GM23338 (cell line): ENCODE data around the gene HSD17B1.

Source experiments
- CREB1 ChIP-seq: fragments of 250-450 bp; sonication (Bioruptor Pico); IDR thresholded peaks from 2 replicates; pipeline ENCODE4 v1.5.0; 2020; ENCODE audit warnings: low read depth, mild to moderate bottlenecking, moderate library complexity
- CTCF ChIP-seq, 2 experiments: fragments of 200-600 bp in 1 of 2; sonication (generic) in 1 of 2; conservative IDR thresholded peaks; 2 replicates each; pipeline versions ENCODE4 v1.5.1 to v1.6.1; 2016 to 2017; ENCODE audit warnings: antibody characterized with exemption in 2 of 2, low read depth in 2 of 2, mild to moderate bottlenecking in 2 of 2, moderate library complexity in 1 of 2
- ETS1 ChIP-seq: IDR thresholded peaks from 2 replicates; pipeline ENCODE4 v1.6.1; 2016; ENCODE audit warnings: antibody characterized with exemption
- EZH2 ChIP-seq: fragments of 200-600 bp; sonication (generic); IDR thresholded peaks from one replicate; pipeline ENCODE4 v1.8.0; 2017; ENCODE audit warnings: antibody characterized with exemption, mild to moderate bottlenecking, low read depth; ENCODE audit not compliant: unreplicated experiment
- EZH2phosphoT487 ChIP-seq: fragments of 200-600 bp; sonication (generic); IDR thresholded peaks from one replicate; pipeline ENCODE4 v1.8.1; 2018; ENCODE audit warnings: antibody characterized with exemption; ENCODE audit not compliant: unreplicated experiment
- JUNB ChIP-seq: IDR thresholded peaks from one replicate; pipeline ENCODE4 v1.6.1; 2016; ENCODE audit warnings: antibody characterized with exemption; ENCODE audit not compliant: unreplicated experiment
- POLR2AphosphoS5 ChIP-seq: IDR thresholded peaks from 2 replicates; pipeline ENCODE4 v1.6.1; 2016; ENCODE audit warnings: antibody characterized with exemption, low read depth
- REST ChIP-seq: IDR thresholded peaks from one replicate; pipeline ENCODE4 v1.6.1; 2018; ENCODE audit warnings: antibody characterized with exemption; ENCODE audit not compliant: unreplicated experiment
- STAT1 ChIP-seq: IDR thresholded peaks from one replicate; pipeline ENCODE4 v1.6.1; 2016; ENCODE audit warnings: antibody characterized with exemption; ENCODE audit not compliant: unreplicated experiment
- ZNF114 ChIP-seq: fragments of 250-450 bp; sonication (Bioruptor Pico); IDR thresholded peaks from 2 replicates; pipeline ENCODE4 v1.5.0; 2020; ENCODE audit warnings: mild to moderate bottlenecking, moderate library complexity
- ZNF331 ChIP-seq: fragments of 250-450 bp; sonication (Bioruptor Pico); IDR thresholded peaks from 2 replicates; pipeline ENCODE4 v1.5.0; 2020; ENCODE audit warnings: low read depth, mild to moderate bottlenecking, moderate library complexity
- ZNF462 ChIP-seq: fragments of 250-450 bp; sonication (Bioruptor Pico); IDR thresholded peaks from 2 replicates; pipeline ENCODE4 v1.5.0; 2020; ENCODE audit warnings: mild to moderate bottlenecking, moderate library complexity

- peak; percentile 29 to 38 for TF ChIP-seq CTCF (conservative IDR thresholded peaks at IDR 0.05; ENCODE audit: low read depth in 2 of 2)
- TF ChIP-seq ZNF462 (CRISPR knock-in tag) = no peak
- TF ChIP-seq ZNF114 = no peak
- no peak for TF ChIP-seq POLR2AphosphoS5
- TF ChIP-seq EZH2 = no peak
- TF ChIP-seq EZH2phosphoT487 = no peak
- TF ChIP-seq ETS1 = no peak
- TF ChIP-seq STAT1 = no peak
- no peak for TF ChIP-seq ZNF331 (CRISPR knock-in tag)
- no peak for TF ChIP-seq JUNB
- TF ChIP-seq REST = no peak
- TF ChIP-seq CREB1 (CRISPR knock-in tag) = no peak
These were observed 21.0 kb upstream of the HSD17B1 start for GRCh38 chr17:42531455-42532354.
